SJCRH30 (cell line): ENCODE measurements around the gene INSYN2B. TPM values are rescaled to one million over a fixed set of nuclear protein-coding genes. Genes with fewer than 3 reads are reported as not detected.

Experiments
- DNase-seq, 2 experiments: peaks; one replicate each; pipeline ENCODE4 v3.0.0-alpha.2; 2015 to 2020
- H3K27ac ChIP-seq: fragments of 250-450 bp; sonication (Bioruptor Pico); 2 replicates; pipeline ENCODE4 v1.5.1; 2020; ENCODE audit warnings: mild to moderate bottlenecking, moderate library complexity
- H3K27me3 ChIP-seq: fragments of 250-450 bp; sonication (Bioruptor Pico); 2 replicates; pipeline ENCODE4 v1.5.1; 2020; ENCODE audit warnings: mild to moderate bottlenecking, moderate library complexity
- H3K36me3 ChIP-seq: fragments of 250-450 bp; sonication (Bioruptor Pico); 2 replicates; pipeline ENCODE4 v1.5.1; 2020; ENCODE audit warnings: mild to moderate bottlenecking, moderate library complexity
- H3K4me1 ChIP-seq: fragments of 250-450 bp; sonication (Bioruptor Pico); 2 replicates; pipeline ENCODE4 v1.5.1; 2020; ENCODE audit warnings: mild to moderate bottlenecking, moderate library complexity
- H3K4me3 ChIP-seq: fragments of 250-450 bp; sonication (Bioruptor Pico); 2 replicates; pipeline ENCODE4 v1.5.1; 2020; ENCODE audit warnings: mild to moderate bottlenecking, moderate library complexity
- H3K9me3 ChIP-seq: fragments of 250-450 bp; sonication (Bioruptor Pico); replicated peaks from 2 replicates; pipeline ENCODE4 v1.5.1; 2020; ENCODE audit warnings: mild to moderate bottlenecking, moderate library complexity
- total RNA-seq: library from RNA; depleted of rRNA; stranded (reverse); fragments of >200 nt; shearing (Covaris generic); gene quantifications from 2 replicates; pipeline ENCODE4 v1.2.3, GENCODE V29; 2014

Gene INSYN2B
- total RNA-seq, 1 experiment from 2014 or later = 0.14 TPM

DNA sequence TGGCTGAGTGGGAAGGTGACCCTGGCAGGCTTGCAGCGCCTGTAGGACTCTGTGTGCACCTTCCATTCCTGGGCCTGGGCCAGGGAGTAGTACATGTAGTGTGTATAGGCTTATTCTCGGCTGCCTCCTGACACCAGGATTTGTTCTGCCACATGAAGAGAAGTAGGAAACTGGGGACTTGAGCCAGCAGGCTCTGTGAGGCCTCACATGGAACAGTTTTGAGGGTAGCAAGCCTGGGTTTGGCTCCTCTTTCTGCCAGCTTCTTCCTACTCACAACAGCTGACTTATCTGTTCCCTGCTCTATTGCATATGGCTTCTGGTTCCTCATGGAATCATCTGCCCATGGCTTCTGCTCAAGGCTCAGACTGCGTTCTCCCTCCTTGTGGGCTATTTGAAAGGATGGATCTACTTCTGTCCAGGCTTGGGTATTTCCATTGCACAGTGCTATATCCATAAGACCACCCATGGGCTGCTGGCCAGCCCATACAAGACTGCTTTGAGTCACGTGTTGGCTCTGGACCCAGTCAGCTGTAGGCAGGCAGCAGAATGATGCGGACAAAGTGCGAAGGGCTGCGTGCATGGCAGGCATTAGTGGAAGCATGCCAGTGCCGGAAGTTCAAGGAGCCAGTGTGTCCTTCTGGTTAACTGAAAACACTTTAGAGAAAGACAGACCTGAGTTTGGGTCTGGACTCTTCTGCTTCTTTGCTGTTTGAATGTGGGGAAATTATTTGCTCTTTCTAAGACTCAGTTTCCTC lies 11.0 kb upstream of the INSYN2B start:
- H3K9me3 ChIP-seq = no peaks in the 10 kb centered on the region
- H3K36me3 ChIP-seq = no peaks in the 10 kb centered on the region
- DNase-seq = no peak

DNA sequence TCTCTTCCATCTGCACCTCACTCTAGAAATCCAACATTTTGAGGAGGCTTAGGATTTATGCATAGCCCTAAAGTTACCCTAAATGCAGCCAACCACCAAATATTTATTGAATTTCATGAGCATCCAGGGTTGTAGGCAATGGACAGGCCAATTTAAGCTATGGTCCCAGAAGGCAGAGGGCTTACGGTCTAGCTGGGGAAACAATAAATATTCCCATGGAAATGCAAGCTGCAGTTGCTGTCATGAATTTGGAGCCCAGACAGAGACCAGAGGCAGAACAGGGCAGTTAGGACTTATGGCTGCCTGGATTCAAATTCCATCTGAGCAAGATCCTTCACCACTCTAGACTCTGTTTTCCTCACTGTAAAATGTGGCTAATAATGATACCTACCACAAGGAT lies 9.1 kb upstream of the INSYN2B start:
- H3K4me3 ChIP-seq = no peak overlapping the region
- no peak overlapping the region for H3K27ac ChIP-seq
- no peaks in the 10 kb centered on the region for H3K9me3 ChIP-seq
- no peak for DNase-seq
- no peaks in the 10 kb centered on the region for H3K4me1 ChIP-seq
- no peaks in the 10 kb centered on the region for H3K36me3 ChIP-seq
- no peaks in the 10 kb centered on the region for H3K27me3 ChIP-seq

More for the DNA sequence above, 11.0 kb upstream of the INSYN2B start:
- Histone ChIP-seq H3K4me3 (no peak overlapping the region), H3K27me3 (no peaks in the 10 kb centered on the region), H3K4me1 (no peaks in the 10 kb centered on the region), H3K27ac (no peak overlapping the region)

DNA sequence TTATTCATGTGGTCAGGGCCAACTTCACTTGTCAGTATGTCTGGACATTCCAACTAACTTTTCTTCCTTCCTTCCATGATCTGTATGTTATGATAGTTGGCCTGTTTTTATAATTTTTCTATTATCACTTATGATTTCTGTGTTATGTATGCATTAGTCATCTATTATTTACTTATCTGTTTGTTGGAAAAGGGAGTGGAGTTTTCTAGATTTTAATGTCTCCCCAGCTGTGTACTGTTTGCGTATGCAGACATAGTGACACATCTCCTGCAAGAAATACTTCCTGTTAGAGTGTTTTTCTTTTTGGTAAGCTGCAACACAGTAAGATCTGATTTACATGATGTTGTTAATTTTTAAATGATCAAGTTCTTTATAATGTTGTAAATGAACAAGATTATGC lies 8.7 kb upstream of the INSYN2B start:
- Histone ChIP-seq H3K36me3 (no peaks in the 10 kb centered on the region), H3K27ac (no peak overlapping the region), H3K27me3 (no peaks in the 10 kb centered on the region), H3K9me3 (no peaks in the 10 kb centered on the region), H3K4me1 (no peaks in the 10 kb centered on the region), H3K4me3 (no peak overlapping the region)
- no peak for DNase-seq

DNA sequence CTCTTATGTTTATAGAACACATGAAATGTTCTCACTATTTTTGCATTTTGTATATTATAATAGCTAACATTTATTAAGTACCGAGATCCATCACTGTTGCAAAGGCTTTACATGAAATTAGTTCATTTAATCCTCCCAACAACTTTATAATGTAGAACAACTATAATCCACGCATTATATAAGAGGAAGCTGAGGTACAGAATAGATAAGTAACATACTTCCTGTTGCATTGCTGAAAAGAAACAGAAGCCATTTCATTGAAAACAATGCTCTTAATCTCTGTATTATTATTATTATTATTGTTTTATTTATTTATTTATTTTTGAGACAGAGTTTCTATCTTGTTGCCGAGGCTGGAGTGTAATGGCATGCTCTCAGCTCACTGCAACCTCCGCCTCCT lies 7.9 kb upstream of the INSYN2B start:
- H3K27ac ChIP-seq = no peak overlapping the region
- H3K4me3 ChIP-seq = no peak overlapping the region
- no peaks in the 10 kb centered on the region for H3K36me3 ChIP-seq
- no peak for DNase-seq
- no peaks in the 10 kb centered on the region for H3K9me3 ChIP-seq
- no peaks in the 10 kb centered on the region for H3K27me3 ChIP-seq
- H3K4me1 ChIP-seq = no peaks in the 10 kb centered on the region

DNA sequence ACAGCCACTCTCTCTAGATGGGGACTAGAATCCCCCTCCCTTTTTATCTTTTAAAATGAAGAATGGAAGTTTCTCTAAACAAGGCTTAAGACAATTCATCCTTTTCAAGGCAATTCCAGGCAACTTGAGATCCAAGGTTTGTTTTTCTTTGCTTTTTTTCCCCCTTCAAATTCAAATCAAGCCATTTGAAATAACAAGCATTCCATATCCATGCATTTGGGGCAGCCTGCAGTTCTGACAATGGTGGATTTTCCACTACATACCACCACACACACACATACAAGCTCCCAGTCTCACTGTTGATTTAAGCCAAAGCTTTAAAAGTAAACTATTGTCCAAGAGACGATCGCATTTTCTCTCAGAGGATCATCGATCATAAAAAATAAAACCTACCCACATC lies 424 bp downstream of the INSYN2B start:
- H3K4me3 ChIP-seq = no peak overlapping the region
- H3K27me3 ChIP-seq = peaks cover 20% of the 10 kb centered on the region
- DNase-seq = no peak

DNA sequence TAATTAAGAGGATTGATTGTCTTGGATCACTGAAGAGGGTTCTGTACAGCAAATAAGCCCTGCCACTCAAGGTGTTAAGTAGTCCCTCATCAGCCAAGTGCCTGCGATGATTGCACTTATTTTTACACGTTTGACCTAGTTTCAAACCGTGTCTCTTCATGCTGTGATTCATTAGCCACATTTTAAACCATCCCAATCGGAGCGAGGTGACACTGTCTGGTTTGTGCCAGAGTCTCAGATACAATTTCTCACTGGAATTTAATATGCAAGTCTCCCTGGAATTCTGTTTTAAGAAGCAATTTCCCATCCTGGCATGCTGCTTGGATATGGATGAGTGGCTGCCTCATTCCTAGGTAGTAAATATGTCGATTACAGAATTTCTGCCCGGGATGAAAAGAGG lies 1.6 kb downstream of the INSYN2B start:
- H3K4me3 ChIP-seq = no peak overlapping the region
- no peak overlapping the region for H3K27ac ChIP-seq
- no peaks in the 10 kb centered on the region for H3K36me3 ChIP-seq
- DNase-seq = no peak
- H3K9me3 ChIP-seq = no peaks in the 10 kb centered on the region
- no peaks in the 10 kb centered on the region for H3K4me1 ChIP-seq
- H3K27me3 ChIP-seq = peaks cover 20% of the 10 kb centered on the region

More for the DNA sequence above, 424 bp downstream of the INSYN2B start:
- no peak overlapping the region for H3K27ac ChIP-seq
- no peaks in the 10 kb centered on the region for H3K36me3 ChIP-seq
- no peaks in the 10 kb centered on the region for H3K4me1 ChIP-seq
- H3K9me3 ChIP-seq = no peaks in the 10 kb centered on the region

DNA sequence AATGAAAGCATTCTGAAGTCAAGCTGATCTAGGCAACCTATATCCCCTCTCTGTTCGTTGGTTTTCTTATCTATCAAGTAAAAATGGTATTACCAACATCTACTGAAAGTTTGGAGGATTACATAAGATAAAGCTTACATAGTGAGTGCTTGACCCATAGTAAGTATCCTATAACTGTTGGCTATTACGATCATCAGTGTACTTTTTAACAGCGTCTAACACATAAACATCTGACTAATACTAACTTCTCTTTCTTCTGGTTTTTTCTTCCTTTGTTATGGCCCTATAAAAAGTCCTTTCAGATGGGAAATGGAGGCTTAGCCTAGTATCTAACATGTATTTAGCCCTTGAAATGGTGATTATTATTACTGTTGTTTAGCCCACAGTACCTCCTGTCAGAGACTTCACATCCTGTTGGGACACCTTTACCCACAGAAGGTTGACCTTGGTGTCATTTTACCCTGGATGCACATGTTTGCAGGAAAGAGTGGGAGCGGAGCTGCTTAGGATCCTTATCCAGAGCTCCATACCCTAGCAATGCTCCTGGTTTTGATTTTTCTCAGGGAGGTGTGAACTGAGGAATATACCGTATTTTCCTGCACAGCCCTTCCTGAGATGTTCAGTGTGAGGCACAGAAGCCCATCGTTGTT lies 6.0 kb downstream of the INSYN2B start:
- H3K36me3 ChIP-seq = no peaks in the 10 kb centered on the region
- no peak for DNase-seq
- no peaks in the 10 kb centered on the region for H3K4me1 ChIP-seq
- H3K9me3 ChIP-seq = no peaks in the 10 kb centered on the region
- H3K4me3 ChIP-seq = no peak overlapping the region
- peaks cover 11% of the 10 kb centered on the region for H3K27me3 ChIP-seq
- H3K27ac ChIP-seq = no peak overlapping the region

DNA sequence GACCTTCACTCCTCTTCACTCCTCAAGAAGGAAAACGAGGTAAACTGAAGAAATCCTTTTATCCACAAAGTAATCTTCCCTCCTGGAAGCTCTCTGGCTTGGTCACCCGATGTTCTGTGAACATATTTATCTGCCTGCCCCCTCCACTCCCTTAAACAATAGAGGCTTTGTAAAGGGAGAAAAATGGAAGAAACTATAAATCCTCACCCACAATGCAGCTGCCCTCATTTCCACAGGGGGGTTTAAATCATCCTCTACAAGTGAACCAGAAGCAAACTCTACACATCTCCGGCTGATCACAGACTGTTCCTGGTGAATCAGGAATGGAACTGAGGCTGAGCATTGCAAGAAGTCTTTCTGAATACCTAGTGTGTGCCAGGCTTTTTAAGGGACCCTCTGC lies 7.2 kb downstream of the INSYN2B start:
- peaks cover 5% of the 10 kb centered on the region; the same call in 1 of the 2 replicates for H3K27me3 ChIP-seq
- H3K4me3 ChIP-seq = no peak overlapping the region
- no peaks in the 10 kb centered on the region for H3K36me3 ChIP-seq
- H3K4me1 ChIP-seq = no peaks in the 10 kb centered on the region
- no peak for DNase-seq
- no peak overlapping the region for H3K27ac ChIP-seq
- H3K9me3 ChIP-seq = no peaks in the 10 kb centered on the region

DNA sequence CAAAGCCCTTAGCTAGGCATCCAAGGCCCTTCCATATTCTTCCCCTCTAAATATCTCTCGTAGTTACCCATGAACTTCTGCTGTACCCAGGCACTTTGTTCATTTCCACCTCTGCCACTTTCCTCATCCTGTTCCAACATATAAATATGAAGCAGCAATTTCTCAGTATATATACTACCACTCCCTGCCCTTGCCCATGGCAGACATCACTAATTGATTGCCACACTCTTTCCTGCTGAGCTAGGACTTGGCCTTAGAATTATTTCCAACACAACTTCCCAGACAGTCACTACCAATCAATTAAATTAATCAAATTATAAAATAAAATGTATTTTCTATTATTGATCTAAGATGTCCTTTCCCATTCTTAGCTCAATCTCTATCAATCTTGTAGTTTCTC lies 8.5 kb downstream of the INSYN2B start:
- Histone ChIP-seq H3K4me1 (no peaks in the 10 kb centered on the region), H3K36me3 (no peaks in the 10 kb centered on the region), H3K9me3 (no peaks in the 10 kb centered on the region), H3K27ac (no peak overlapping the region), H3K4me3 (no peak overlapping the region), H3K27me3 (no peaks in the 10 kb centered on the region; the same call in 1 of the 2 replicates)
- no peak for DNase-seq

DNA sequence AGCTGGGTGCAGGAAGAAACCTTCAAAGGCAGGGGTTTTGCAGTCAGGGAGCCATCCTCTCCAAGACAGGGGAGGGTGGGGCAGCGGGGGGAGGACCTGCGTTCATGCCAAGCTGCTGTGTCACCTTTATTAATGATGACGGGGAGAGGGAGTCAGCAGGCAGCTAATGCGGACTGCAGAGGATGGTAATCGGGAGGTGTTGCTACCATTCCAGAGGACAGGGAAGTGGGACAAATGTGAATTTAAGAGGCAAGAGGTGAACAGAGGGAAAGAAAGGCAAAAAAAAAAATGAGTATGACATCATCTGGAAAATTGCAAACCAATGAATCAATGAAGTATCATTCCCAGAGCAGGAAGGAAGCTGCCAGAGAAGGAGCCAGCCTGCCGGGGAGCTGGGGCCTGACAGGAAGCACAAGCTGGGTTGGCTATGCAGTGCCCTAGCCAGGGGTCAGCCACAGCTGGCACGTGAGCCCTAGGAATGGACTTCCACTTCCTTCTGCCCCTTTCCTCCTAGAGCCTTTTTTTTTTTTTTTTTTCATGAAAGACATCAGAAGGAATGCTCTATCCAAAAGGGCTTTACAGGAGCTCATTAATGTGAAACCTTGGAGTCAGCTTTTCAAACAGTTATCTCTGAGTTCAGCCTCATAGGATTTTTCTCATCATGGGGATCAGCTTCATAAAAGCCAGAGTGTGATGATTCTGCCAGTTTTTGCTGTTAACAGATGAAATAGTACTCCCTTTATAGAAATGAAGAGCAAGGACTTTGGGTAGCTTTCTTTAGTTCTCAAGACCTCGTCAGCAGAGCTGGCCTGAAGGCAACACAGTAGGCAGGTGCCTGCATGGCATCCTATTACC lies 9.2 kb downstream of the INSYN2B start:
- Histone ChIP-seq H3K4me3 (no peak overlapping the region), H3K9me3 (no peaks in the 10 kb centered on the region), H3K27me3 (no peaks in the 10 kb centered on the region), H3K36me3 (no peaks in the 10 kb centered on the region), H3K4me1 (no peaks in the 10 kb centered on the region), H3K27ac (no peak overlapping the region)
- DNase-seq = no peak

DNA sequence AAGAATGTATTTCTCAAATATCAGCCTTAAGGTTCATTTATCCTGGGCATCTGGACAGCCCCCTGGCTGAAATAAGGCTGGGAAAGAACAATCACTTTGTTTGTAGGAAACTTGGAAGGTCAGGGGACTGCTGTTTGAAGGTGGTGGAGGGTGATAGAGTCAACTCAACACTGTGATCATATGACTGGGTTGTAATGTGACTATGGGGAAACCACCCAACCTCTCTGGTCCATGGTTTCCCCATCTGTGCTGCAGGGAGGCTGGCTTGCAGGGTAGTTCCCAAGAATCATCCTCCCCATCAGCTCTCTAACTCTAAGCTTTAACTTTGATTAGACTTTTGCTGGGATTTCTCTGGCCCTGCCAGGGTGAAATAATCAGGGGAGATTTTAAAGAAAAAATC lies 10.0 kb downstream of the INSYN2B start:
- 0 out of 2 replicates have a peak, but pooled peaks cover 4% of the 10 kb centered on the region for H3K27me3 ChIP-seq
- DNase-seq = no peak
- no peaks in the 10 kb centered on the region for H3K36me3 ChIP-seq
- no peaks in the 10 kb centered on the region for H3K4me1 ChIP-seq
- H3K27ac ChIP-seq = no peak overlapping the region
- no peaks in the 10 kb centered on the region for H3K9me3 ChIP-seq
- H3K4me3 ChIP-seq = no peak overlapping the region

DNA sequence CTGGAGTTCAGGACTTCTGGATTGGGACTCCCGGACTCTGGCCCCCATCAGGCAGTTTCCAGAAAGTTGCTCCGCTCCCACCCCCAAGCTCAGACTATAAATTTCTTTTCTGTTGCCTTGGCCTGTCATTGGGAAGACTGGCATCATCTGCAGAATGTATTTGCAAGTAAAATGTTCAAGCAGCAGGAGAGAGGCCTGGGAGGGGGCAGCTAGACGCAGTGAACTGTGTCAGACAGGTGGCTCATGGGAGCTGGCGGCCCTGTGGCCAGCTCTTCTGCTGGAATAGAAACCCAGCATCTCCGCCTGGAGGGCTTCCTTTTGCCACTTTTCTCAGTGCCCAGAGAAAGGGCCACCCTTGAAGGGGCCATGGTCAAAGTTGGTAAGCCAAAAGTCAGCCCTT lies 16.0 kb downstream of the INSYN2B start:
- H3K4me1 ChIP-seq = no peaks in the 10 kb centered on the region
- DNase-seq = no peak

DNA sequence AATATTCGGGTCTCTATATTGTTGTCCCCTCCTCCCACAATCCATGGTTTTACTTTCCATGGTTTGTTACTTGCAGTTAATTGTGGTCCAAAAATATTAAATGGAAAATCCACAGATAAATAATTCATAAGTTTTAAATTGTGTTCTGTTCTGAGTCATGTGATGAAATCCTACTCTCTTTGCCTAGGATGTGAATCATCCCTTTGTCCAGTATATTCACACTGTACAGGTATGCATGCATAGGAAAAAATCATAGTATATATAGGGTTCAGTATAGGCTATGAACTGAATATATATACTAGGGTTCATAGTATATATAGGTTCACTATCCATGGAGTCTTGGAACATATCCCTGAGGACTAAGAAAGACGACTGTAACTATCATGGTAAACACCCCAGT lies 19.6 kb downstream of the INSYN2B start:
- Histone ChIP-seq H3K9me3 (no peaks in the 10 kb centered on the region), H3K27ac (no peak overlapping the region), H3K27me3 (0 out of 2 replicates have a peak, but pooled peaks cover under 1% of the 10 kb centered on the region), H3K4me3 (no peak overlapping the region), H3K36me3 (no peaks in the 10 kb centered on the region), H3K4me1 (no peaks in the 10 kb centered on the region)
- no peak for DNase-seq

More for the DNA sequence above, 16.0 kb downstream of the INSYN2B start:
- Histone ChIP-seq H3K9me3 (no peaks in the 10 kb centered on the region), H3K36me3 (no peaks in the 10 kb centered on the region), H3K4me3 (no peak overlapping the region), H3K27ac (no peak overlapping the region), H3K27me3 (0 out of 2 replicates have a peak, but pooled peaks cover 4% of the 10 kb centered on the region)

DNA sequence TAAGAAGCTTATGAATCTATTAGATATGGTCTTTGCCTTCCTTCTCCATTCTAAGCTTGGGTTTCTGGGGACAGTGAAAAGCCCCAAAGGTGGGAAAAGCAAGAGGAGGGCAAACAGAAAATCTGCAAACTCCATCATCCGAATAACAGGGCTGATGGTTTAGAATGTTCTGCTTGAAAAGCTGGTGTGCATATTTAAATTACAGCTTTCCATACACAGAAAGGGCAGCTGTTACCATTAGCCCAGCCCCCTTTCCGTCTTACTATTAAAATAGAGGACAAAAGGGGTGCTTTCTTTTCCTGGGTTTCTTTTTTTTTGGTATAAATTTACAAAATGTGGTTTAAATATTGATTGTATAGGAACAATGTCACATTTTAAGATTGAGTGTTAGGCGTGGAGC lies 22.0 kb downstream of the INSYN2B start:
- Histone ChIP-seq H3K4me1 (no peaks in the 10 kb centered on the region), H3K9me3 (no peaks in the 10 kb centered on the region), H3K27me3 (no peaks in the 10 kb centered on the region), H3K27ac (no peak overlapping the region), H3K4me3 (no peak overlapping the region), H3K36me3 (no peaks in the 10 kb centered on the region)
- DNase-seq = no peak

DNA sequence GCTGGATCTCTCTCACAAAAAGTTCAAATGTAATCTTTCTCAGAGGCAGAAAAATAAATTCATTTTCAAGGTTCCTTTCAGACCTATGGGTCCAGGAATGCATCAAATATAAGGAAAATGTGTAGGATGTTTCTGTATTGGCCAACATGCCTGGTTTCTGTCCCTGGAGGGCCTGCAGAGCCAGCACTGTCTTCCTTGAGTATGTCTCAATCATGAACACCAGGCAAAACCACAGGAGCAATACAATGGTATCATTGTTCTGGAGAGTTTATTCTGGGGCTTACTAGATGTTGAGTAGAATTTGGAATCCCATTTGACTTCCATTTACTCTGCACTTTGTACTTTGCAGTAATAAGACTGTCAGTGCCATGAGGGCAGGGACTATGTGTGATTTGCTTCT lies 23.5 kb downstream of the INSYN2B start:
- H3K27ac ChIP-seq = no peak overlapping the region
- H3K4me1 ChIP-seq = no peaks in the 10 kb centered on the region
- no peaks in the 10 kb centered on the region for H3K9me3 ChIP-seq
- no peaks in the 10 kb centered on the region for H3K27me3 ChIP-seq
- no peak overlapping the region for H3K4me3 ChIP-seq
- DNase-seq = no peak
- H3K36me3 ChIP-seq = no peaks in the 10 kb centered on the region
